H1 (cell line): ENCODE data around the gene ILK. TPM values are rescaled to one million over a fixed set of nuclear protein-coding genes. Genes with fewer than 3 reads are reported as not detected.

Experiments
- CTCF ChIA-PET: fragments of 300-600 bp; sonication (Branson Sonifier 250); formaldehyde crosslinking; loops from one replicate; lab custom pipeline; 2021; ENCODE audit not compliant: partially characterized antibody; lab: Charles Lee
- POLR2A ChIA-PET: fragments of 300-600 bp; sonication (Branson Sonifier 250); formaldehyde crosslinking; loops from one replicate; lab custom pipeline; 2021; ENCODE audit warnings: inconsistent platforms; ENCODE audit not compliant: partially characterized antibody; lab: Charles Lee
- DNase-seq, 2 experiments: peaks; one replicate each; pipeline versions ENCODE4 v3.0.0 to v3.0.0-alpha.2; 2010 to 2022; ENCODE audit warnings: low spot score in 2 of 2, low read depth in 1 of 2, mixed read lengths in 1 of 2
- FAIRE-seq: peaks from 2 replicates; lab custom pipeline; 2011; peaks lifted over from hg19 to GRCh38; lab: Jason Lieb, UNC
- H2AFZ ChIP-seq: 2 replicates; pipeline ENCODE4 v1.8.1; 2012; ENCODE audit warnings: low read length, inconsistent platforms
- H2AK5ac ChIP-seq: 2 replicates; pipeline ENCODE4 v1.6.1; 2013; ENCODE audit warnings: low read depth, low read length
- H2BK120ac ChIP-seq: replicated peaks from 2 replicates; pipeline ENCODE3; 2013; ENCODE audit warnings: low read depth, low read length, inconsistent platforms
- H2BK12ac ChIP-seq: 2 replicates; pipeline ENCODE4 v1.6.1; 2013; ENCODE audit warnings: low read depth, low read length
- H2BK15ac ChIP-seq: 2 replicates; pipeline ENCODE4 v1.6.1; 2013; ENCODE audit warnings: low read length
- H2BK20ac ChIP-seq: 2 replicates; pipeline ENCODE4 v1.6.1; 2013; ENCODE audit warnings: low read length
- H2BK5ac ChIP-seq: 2 replicates; pipeline ENCODE4 v1.6.1; 2013; ENCODE audit warnings: low read depth, low read length
- H3K14ac ChIP-seq: 2 replicates; pipeline ENCODE4 v1.6.1; 2013; ENCODE audit warnings: inconsistent platforms; ENCODE audit not compliant: insufficient read length
- H3K18ac ChIP-seq: 2 replicates; pipeline ENCODE4 v1.6.1; 2013; ENCODE audit warnings: low read length; ENCODE audit errors: extremely low read depth
- H3K23ac ChIP-seq: 2 replicates; pipeline ENCODE4 v1.6.1; 2013; ENCODE audit warnings: inconsistent platforms; ENCODE audit not compliant: insufficient read length
- H3K23me2 ChIP-seq: 2 replicates; pipeline ENCODE4 v1.6.1; 2013; ENCODE audit warnings: low read depth, low read length
- H3K27ac ChIP-seq: 2 replicates; pipeline ENCODE4 v1.6.1; 2011; ENCODE audit warnings: low read depth, low read length, inconsistent platforms
- H3K27me3 ChIP-seq, 4 experiments: replicated peaks in 1 of 4; 1 replicate in 1 of 4; 2 replicates in 3 of 4; pipeline versions ENCODE4 v1.6.1 to v1.8.1; 2011 to 2013; ENCODE audit warnings: low read length in 3 of 4, mild to moderate bottlenecking in 3 of 4, inconsistent platforms in 2 of 4, mixed read lengths in 2 of 4, moderate library complexity in 1 of 4; ENCODE audit not compliant: control insufficient read depth in 3 of 4, insufficient read depth in 3 of 4; ENCODE audit errors: extremely low read depth in 1 of 4
- H3K36me3 ChIP-seq, 4 experiments: 2 replicates each; pipeline versions ENCODE4 v1.6.1 to v1.8.1; 2011 to 2013; ENCODE audit warnings: mild to moderate bottlenecking in 4 of 4, low read length in 3 of 4, moderate library complexity in 2 of 4, control low read depth in 1 of 4, inconsistent platforms in 1 of 4; ENCODE audit not compliant: insufficient read depth in 4 of 4, control insufficient read depth in 2 of 4
- H3K4ac ChIP-seq: replicated peaks from 2 replicates; pipeline ENCODE3; 2013; ENCODE audit warnings: low read length, low read depth, mixed read lengths, inconsistent platforms; ENCODE audit not compliant: insufficient read length
- H3K4me1 ChIP-seq, 4 experiments: replicated peaks in 1 of 4; 1 replicate in 1 of 4; 2 replicates in 3 of 4; pipeline versions ENCODE4 v1.6.1 to v1.8.1; 2011 to 2013; ENCODE audit warnings: low read length in 3 of 4, inconsistent platforms in 2 of 4, mixed read lengths in 1 of 4; ENCODE audit not compliant: insufficient read depth in 4 of 4, control insufficient read depth in 3 of 4
- H3K4me2 ChIP-seq, 2 experiments: 2 replicates each; pipeline versions ENCODE4 v1.6.1 to v1.8.1; 2011 to 2013; ENCODE audit warnings: low read depth in 2 of 2, low read length in 2 of 2, control low read depth in 1 of 2, inconsistent platforms in 1 of 2, mild to moderate bottlenecking in 1 of 2; ENCODE audit not compliant: insufficient read depth in 1 of 2
- H3K4me3 ChIP-seq, 4 experiments: fragments of 200-600, 300-600 bp in 1 of 4; sonication (generic), shearing (Covaris generic), sonication (Bioruptor Twin) in 1 of 4; 2 replicates each; pipeline versions ENCODE4 v1.5.1 to v1.8.1; 2011 to 2016; ENCODE audit warnings: low read length in 4 of 4, low read depth in 3 of 4, control low read depth in 2 of 4, inconsistent platforms in 2 of 4, mild to moderate bottlenecking in 2 of 4, mixed read lengths in 1 of 4, moderate library complexity in 1 of 4; ENCODE audit not compliant: insufficient read depth in 2 of 4; ENCODE audit errors: extremely low read depth in 1 of 4
- H3K56ac ChIP-seq: replicated peaks from 2 replicates; pipeline ENCODE3; 2013; ENCODE audit warnings: low read depth, mild to moderate bottlenecking, mixed read lengths, low read length, inconsistent platforms; ENCODE audit not compliant: insufficient read length
- H3K79me1 ChIP-seq: 2 replicates; pipeline ENCODE4 v1.6.1; 2013; ENCODE audit warnings: low read depth, low read length, control low read depth
- H3K79me2 ChIP-seq, 2 experiments: 2 replicates each; pipeline versions ENCODE4 v1.6.1 to v1.8.1; 2012 to 2013; ENCODE audit warnings: low read length in 2 of 2, mild to moderate bottlenecking in 2 of 2, inconsistent platforms in 1 of 2; ENCODE audit not compliant: insufficient read depth in 2 of 2, control insufficient read depth in 1 of 2
- H3K9ac ChIP-seq, 4 experiments: replicated peaks in 1 of 4; 1 replicate in 1 of 4; 2 replicates in 3 of 4; pipeline versions ENCODE4 v1.6.1 to v1.8.1; 2011 to 2013; ENCODE audit warnings: low read depth in 3 of 4, low read length in 3 of 4, control low read depth in 2 of 4, mild to moderate bottlenecking in 2 of 4, moderate library complexity in 2 of 4, inconsistent platforms in 1 of 4; ENCODE audit errors: extremely low read depth in 1 of 4
- H3K9me3 ChIP-seq, 2 experiments: 2 replicates each; pipeline versions ENCODE4 v1.6.1 to v1.8.1; 2012 to 2013; ENCODE audit warnings: mild to moderate bottlenecking in 2 of 2, moderate library complexity in 2 of 2, control low read depth in 1 of 2, inconsistent platforms in 1 of 2, low read depth in 1 of 2, low read length in 1 of 2, mixed read lengths in 1 of 2; ENCODE audit not compliant: insufficient read depth in 2 of 2
- H4K20me1 ChIP-seq, 2 experiments: replicated peaks in 1 of 2; 2 replicates each; pipeline versions ENCODE3 to v1.8.1; 2011 to 2013; ENCODE audit warnings: inconsistent platforms in 2 of 2, low read length in 2 of 2, mild to moderate bottlenecking in 1 of 2; ENCODE audit not compliant: insufficient read depth in 2 of 2, control insufficient read depth in 1 of 2
- H4K5ac ChIP-seq: 2 replicates; pipeline ENCODE4 v1.6.1; 2013; ENCODE audit warnings: low read length, low read depth, mixed read lengths, inconsistent platforms; ENCODE audit not compliant: insufficient read length
- H4K8ac ChIP-seq: 2 replicates; pipeline ENCODE4 v1.8.0; 2013; ENCODE audit warnings: mild to moderate bottlenecking, moderate library complexity, low read length, inconsistent platforms; ENCODE audit not compliant: insufficient read depth; ENCODE audit errors: extremely low read depth
- H4K91ac ChIP-seq: replicated peaks from 2 replicates; pipeline ENCODE3; 2013; ENCODE audit warnings: low read length, mixed read lengths, inconsistent platforms; ENCODE audit not compliant: insufficient read length
- CTBP2 ChIP-seq: IDR thresholded peaks from 2 replicates; pipeline ENCODE4 v1.7.0; 2011; ENCODE audit warnings: borderline replicate concordance, mild to moderate bottlenecking, moderate library complexity, mixed read lengths, low read length; ENCODE audit not compliant: insufficient read depth, insufficient read length
- CTCF ChIP-seq, 3 experiments: IDR thresholded peaks; 1 replicate in 2 of 3; 2 replicates in 1 of 3; pipeline versions ENCODE4 v1.5.1 to v1.6.1; 2011; ENCODE audit warnings: low read length in 3 of 3, mild to moderate bottlenecking in 3 of 3, inconsistent platforms in 2 of 3, low read depth in 1 of 3, moderate library complexity in 1 of 3; ENCODE audit not compliant: insufficient read depth in 1 of 3; ENCODE audit errors: control extremely low read depth in 1 of 3
- E2F6 ChIP-seq: IDR thresholded peaks from 2 replicates; pipeline ENCODE4 v1.6.1; 2012; ENCODE audit warnings: inconsistent platforms
- GABPA ChIP-seq: IDR thresholded peaks from 2 replicates; pipeline ENCODE4 v1.6.1; 2011; ENCODE audit warnings: mild to moderate bottlenecking, low read length, moderate library complexity, borderline replicate concordance; ENCODE audit not compliant: insufficient read depth
- KDM5A ChIP-seq: fragments of 200-600 bp; IDR thresholded peaks from 2 replicates; pipeline ENCODE4 v1.7.1; 2012; ENCODE audit warnings: mild to moderate bottlenecking, low read length, inconsistent platforms, mixed read lengths
- MAFK ChIP-seq: IDR thresholded peaks from 2 replicates; pipeline ENCODE4 v1.6.1; 2012; ENCODE audit warnings: low read depth, mild to moderate bottlenecking, improper control_type of control experiment, low read length
- RXRA ChIP-seq: IDR thresholded peaks from 2 replicates; pipeline ENCODE4 v1.6.1; 2011; ENCODE audit warnings: low read depth, mild to moderate bottlenecking, low read length, moderate library complexity; ENCODE audit not compliant: insufficient read depth
- SAP30 ChIP-seq: fragments of 300-600 bp; sonication (generic); IDR thresholded peaks from 2 replicates; pipeline ENCODE4 v1.7.1; 2012; ENCODE audit warnings: low read length, moderate library complexity, mild to moderate bottlenecking, inconsistent platforms; ENCODE audit not compliant: insufficient read depth, insufficient replicate concordance
- SP2 ChIP-seq: IDR thresholded peaks from 2 replicates; pipeline ENCODE4 v1.6.1; 2012; ENCODE audit warnings: mild to moderate bottlenecking, low read length, inconsistent platforms
- SUZ12 ChIP-seq: fragments of 200-600 bp; sonication (generic); IDR thresholded peaks from 2 replicates; pipeline ENCODE4 v1.6.1; 2012; ENCODE audit warnings: mild to moderate bottlenecking, inconsistent platforms, low read length, moderate library complexity, mixed read lengths
- WGBS, 2 experiments: shearing (Covaris generic) in 1 of 2; methylation state at CpG; one replicate each; pipeline versions ENCODE4 v1.1.6 to v1.1.7; 2013 to 2015; ENCODE audit warnings: low lambda C conversion rate in 2 of 2, mixed read lengths in 2 of 2, inconsistent platforms in 1 of 2, low coverage in 1 of 2, missing lambda C conversion rate in 1 of 2; ENCODE audit not compliant: insufficient replicate concordance in 2 of 2, insufficient coverage in 1 of 2, insufficient read length in 1 of 2; ENCODE audit errors: extremely low coverage in 1 of 2, missing lambda C conversion rate in 1 of 2; 5-methylcytosine and 5-hydroxymethylcytosine counted together
- polyA plus RNA-seq, 7 experiments: library from polyadenylated mRNA; depleted of rRNA in 3 of 7; stranded (reverse) in 5 of 7; unstranded in 2 of 7; fragments of >200 nt in 5 of 7; fragments of 200-250 nt in 2 of 7; gene quantifications; 1 replicate in 5 of 7; 2 replicates in 1 of 7; 4 replicates in 1 of 7; pipeline versions ENCODE4 v1.2.1 to v1.2.3, GENCODE V29; 2011 to 2013; ENCODE audit warnings: missing spikeins in 2 of 7, mixed read lengths in 2 of 7
- total RNA-seq: library from RNA; stranded (reverse); fragmentation: NEBNext Ultra II Directional; extraction: Animal tissue kit (Norgen Biotek cat#: 25700); gene quantifications from 2 replicates; pipeline ENCODE4 v1.2.1, GENCODE V29; 2021

Gene ILK
- total and polyA plus RNA-seq, 2 of the 8 experiments (the other 6 are each of a cell fraction or from before 2014, with no cell fraction given), result 91.4 to 132 TPM

- peaks cover 0 to 4% of the 10 kb centered on the region in 2 experiments; a peak in 1 of 4 replicates for H3K9me3 ChIP-seq
- CTCF ChIA-PET, result no interaction called here
Measured at GRCh38 chr11:6584528-6584927, 19.0 kb upstream of the ILK start.

More at GRCh38 chr11:6584528-6584927, 19.0 kb upstream of the ILK start:
- Histone ChIP-seq H2BK20ac (no peak overlapping the region), H3K4me2 (no peak overlapping the region), H2BK120ac (no peak overlapping the region), H2AFZ (no peak overlapping the region), H3K36me3 (no peaks in the 10 kb centered on the region), H3K79me1 (no peaks in the 10 kb centered on the region), H3K56ac (no peak overlapping the region), H3K27me3 (no peaks in the 10 kb centered on the region), H4K91ac (no peak overlapping the region), H3K4ac (no peak overlapping the region), H2AK5ac (no peak overlapping the region), H3K4me3 (no peak overlapping the region), H3K18ac (no peak overlapping the region), H3K79me2 (no peaks in the 10 kb centered on the region), H2BK5ac (no peak overlapping the region), H2BK12ac (no peak overlapping the region), H3K4me1 (peaks cover 0 to 16% (median 10%) of the 10 kb centered on the region in 4 experiments; a peak in 5 of 7 replicates)
- 91% methylated on average over 4 of the region's 4 CpGs; no CpG with 5 or more reads in 1 of the 2 experiments for WGBS, 2 experiments
- DNase-seq (no peak), FAIRE-seq (no peak)
- TF ChIP-seq RXRA, result no peak
- no peak for TF ChIP-seq SAP30
- no peak for TF ChIP-seq SUZ12
- no peak for TF ChIP-seq CTCF (IDR thresholded peaks at IDR 0.05; ENCODE audit: control extremely low read depth in 1 of 3, insufficient read depth in 1 of 3, low read depth in 1 of 3, low read length in 3 of 3)
- no peak for TF ChIP-seq MAFK
- no peak for TF ChIP-seq GABPA
- no peak for TF ChIP-seq E2F6
- no peak for TF ChIP-seq KDM5A
- TF ChIP-seq CTBP2, result no peak
- TF ChIP-seq SP2, result no peak
- TF ChIP-seq, all 59 proteins: peak for 0
- no peak overlapping the region for H3K14ac ChIP-seq
- H2BK15ac ChIP-seq, result no peak overlapping the region
- H4K20me1 ChIP-seq, result no peaks in the 10 kb centered on the region
- H3K9ac ChIP-seq, result no peak overlapping the region
- POLR2A ChIA-PET, result interaction anchor here (0.6 to 1.4 kb wide), 3 partner anchors 14 to 441 kb away, joined by 3 to 4 read pairs (median 3); no protein-coding TSS in a partner anchor
- no peak overlapping the region for H4K5ac ChIP-seq
- no peaks in the 10 kb centered on the region for H3K23me2 ChIP-seq
- no peak overlapping the region for H4K8ac ChIP-seq
- H3K27ac ChIP-seq, result no peak overlapping the region
- no peak overlapping the region for H3K23ac ChIP-seq
